Measurements from ENCODE around the gene KDELR3. TPM values are rescaled to one million over a fixed set of nuclear protein-coding genes. Genes with fewer than 3 reads are reported as not detected.
"Not testable (repeated sequence)": the region's sequence is repeated elsewhere in the genome, so short reads cannot be mapped to it uniquely, and the experiment has no call there.

The KDELR3 gene
- total RNA-seq, 3 donors from 2014 or later, result 8.9 to 18.0 (median 14.9) TPM

DNA sequence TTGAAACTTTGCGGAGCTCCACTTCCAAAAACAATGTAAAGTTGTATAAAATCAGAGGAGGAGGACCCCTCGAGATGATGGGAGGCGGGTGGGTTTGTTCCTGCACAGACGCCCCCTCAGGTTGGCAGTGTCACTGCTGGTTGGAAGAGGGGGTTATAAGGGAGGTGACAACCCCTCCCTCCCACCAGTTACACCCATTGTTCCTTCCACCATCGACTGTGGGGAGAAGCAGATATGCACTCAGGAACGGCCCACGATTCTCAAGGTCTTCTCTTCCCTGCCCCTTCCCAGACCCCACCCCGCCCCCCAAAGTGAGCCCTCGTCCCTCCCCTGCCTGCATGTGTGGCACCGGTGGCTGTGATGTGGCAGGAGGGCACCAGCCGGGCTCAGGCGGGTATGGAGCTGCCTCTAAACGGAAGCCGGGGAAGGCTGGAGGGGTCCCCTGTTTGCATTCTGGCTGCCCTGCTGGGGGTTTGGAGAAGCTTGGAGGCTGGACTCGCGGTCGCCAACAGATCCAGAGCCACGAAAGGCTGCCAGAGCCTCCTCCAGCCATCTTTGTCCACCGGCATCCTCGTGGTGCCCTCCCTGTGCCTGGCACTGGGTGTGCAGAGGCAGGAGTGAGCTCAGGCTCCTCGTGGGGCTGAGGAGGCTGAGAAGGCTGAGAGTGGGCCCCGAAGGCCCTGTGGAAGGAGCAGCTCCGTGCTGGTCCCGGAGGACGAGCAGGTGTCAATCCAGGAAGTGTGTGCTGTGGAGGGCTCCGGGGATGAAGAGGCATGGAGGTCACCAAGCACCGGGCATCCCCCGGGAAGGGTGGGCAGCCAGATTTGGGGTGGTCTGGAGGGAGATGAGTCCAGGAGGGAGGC lies 778 bp downstream of the KDELR3 start:
- TF ChIP-seq, protein P1, sequence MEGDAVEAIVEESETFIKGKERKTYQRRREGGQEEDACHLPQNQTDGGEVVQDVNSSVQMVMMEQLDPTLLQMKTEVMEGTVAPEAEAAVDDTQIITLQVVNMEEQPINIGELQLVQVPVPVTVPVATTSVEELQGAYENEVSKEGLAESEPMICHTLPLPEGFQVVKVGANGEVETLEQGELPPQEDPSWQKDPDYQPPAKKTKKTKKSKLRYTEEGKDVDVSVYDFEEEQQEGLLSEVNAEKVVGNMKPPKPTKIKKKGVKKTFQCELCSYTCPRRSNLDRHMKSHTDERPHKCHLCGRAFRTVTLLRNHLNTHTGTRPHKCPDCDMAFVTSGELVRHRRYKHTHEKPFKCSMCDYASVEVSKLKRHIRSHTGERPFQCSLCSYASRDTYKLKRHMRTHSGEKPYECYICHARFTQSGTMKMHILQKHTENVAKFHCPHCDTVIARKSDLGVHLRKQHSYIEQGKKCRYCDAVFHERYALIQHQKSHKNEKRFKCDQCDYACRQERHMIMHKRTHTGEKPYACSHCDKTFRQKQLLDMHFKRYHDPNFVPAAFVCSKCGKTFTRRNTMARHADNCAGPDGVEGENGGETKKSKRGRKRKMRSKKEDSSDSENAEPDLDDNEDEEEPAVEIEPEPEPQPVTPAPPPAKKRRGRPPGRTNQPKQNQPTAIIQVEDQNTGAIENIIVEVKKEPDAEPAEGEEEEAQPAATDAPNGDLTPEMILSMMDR (IDR thresholded peaks at IDR 0.05), result peak in 1 of 3 donors; percentile 18
- no peak for TF ChIP-seq POLR2AphosphoS5 (IDR thresholded peaks at IDR 0.05)
- intact Hi-C loops (cut with DNase I; ENCODE audit: low total_unique reads), result no loop called here
- peak overlapping the region; percentile 55 to 56 for H3K27ac ChIP-seq

DNA sequence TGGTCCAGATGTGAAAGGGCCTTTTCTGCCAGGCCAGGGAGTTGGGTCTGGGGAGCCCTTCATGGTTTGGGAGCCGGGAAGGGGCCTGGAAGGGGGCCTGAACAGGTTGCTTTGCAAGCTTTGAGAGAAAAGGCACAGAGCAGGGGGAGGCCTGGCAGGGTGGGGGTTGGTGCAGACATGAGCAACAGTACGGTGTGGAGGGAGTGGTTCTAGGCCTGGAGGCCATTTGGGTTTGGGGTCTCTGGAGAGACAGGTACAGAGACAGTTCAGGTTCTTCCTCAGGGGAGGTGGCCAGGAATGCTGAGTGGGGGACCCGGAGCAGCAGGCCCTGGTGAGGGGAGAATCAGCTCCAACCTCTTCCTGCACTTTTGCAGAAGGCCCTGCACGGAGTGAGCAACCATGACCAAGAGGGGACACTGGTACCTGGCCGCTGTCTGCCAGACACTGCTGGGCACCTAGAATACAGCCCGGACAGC lies 1.4 kb downstream of the KDELR3 start:
- H3K27ac ChIP-seq, result no peak overlapping the region
- H3K36me3 ChIP-seq, result no peaks in the 10 kb centered on the region
- TF ChIP-seq, protein P1 (IDR thresholded peaks at IDR 0.05), result no peak
- no peak for TF ChIP-seq POLR2A (IDR thresholded peaks at IDR 0.05)
- TF ChIP-seq POLR2AphosphoS5 (IDR thresholded peaks at IDR 0.05), result no peak
- peak overlapping the region in 1 of 3 donors; percentile 93 for H3K4me3 ChIP-seq
- no peaks in the 10 kb centered on the region for H3K27me3 ChIP-seq
- H3K4me1 ChIP-seq, result no peaks in the 10 kb centered on the region
- DNase-seq (ENCODE audit: low spot score in 2 of 2), result no peak
- intact Hi-C loops (cut with DNase I; ENCODE audit: low total_unique reads), result no loop called here
- no peaks in the 10 kb centered on the region for H3K9me3 ChIP-seq

More for the DNA sequence above, 778 bp downstream of the KDELR3 start:
- H3K4me3 ChIP-seq, result peak overlapping the region; percentile 58 to 93 (median 59)
- DNase-seq (ENCODE audit: low spot score in 2 of 2), result no peak
- H3K4me1 ChIP-seq, result no peaks in the 10 kb centered on the region
- no peaks in the 10 kb centered on the region for H3K9me3 ChIP-seq
- H3K36me3 ChIP-seq, result no peaks in the 10 kb centered on the region
- no peaks in the 10 kb centered on the region for H3K27me3 ChIP-seq

DNA sequence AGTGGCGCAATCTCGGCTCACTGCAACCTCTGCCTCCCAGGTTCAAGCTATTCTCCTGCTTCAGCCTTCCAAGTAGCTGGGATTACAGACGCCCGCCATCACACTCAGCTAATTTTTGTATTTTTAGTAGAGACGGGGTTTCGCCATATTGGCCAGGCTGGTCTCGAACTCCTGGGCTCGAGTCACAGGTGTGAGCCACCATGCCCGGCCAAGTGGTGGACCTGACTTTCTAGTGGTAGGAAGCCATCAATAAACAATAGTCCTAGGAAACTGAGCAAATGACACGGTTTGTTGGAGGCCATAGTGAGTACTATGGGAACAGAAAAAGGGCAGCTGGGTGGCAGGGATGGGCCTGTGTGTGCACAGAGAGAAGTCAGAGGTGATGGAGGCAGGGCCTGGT lies 2.3 kb downstream of the KDELR3 start:
- not testable (repeated sequence) for H3K9me3 ChIP-seq; H3K36me3 ChIP-seq; DNase-seq (ENCODE audit: low spot score in 2 of 2); H3K27me3 ChIP-seq; H3K27ac ChIP-seq; H3K4me1 ChIP-seq; H3K4me3 ChIP-seq
- intact Hi-C loops (cut with DNase I; ENCODE audit: low total_unique reads), result loop anchor here (1.0 kb wide), 1 partner anchor 27 kb away; no protein-coding TSS in a partner anchor

GRCh38 chr22:38471237-38471636 lies 3.3 kb downstream of the KDELR3 start:
- H3K27ac ChIP-seq, result no peak overlapping the region
- no peaks in the 10 kb centered on the region for H3K27me3 ChIP-seq
- DNase-seq (ENCODE audit: low spot score in 2 of 2), result no peak
- intact Hi-C loops (cut with DNase I; ENCODE audit: low total_unique reads), result no loop called here
- H3K4me1 ChIP-seq, result no peaks in the 10 kb centered on the region
- no peaks in the 10 kb centered on the region for H3K9me3 ChIP-seq
- TF ChIP-seq POLR2AphosphoS5 (IDR thresholded peaks at IDR 0.05) (no peak), POLR2A (IDR thresholded peaks at IDR 0.05) (no peak)
- TF ChIP-seq, protein P1 (IDR thresholded peaks at IDR 0.05), result no peak
- no peaks in the 10 kb centered on the region for H3K36me3 ChIP-seq
- H3K4me3 ChIP-seq, result no peak overlapping the region

GRCh38 chr22:38474003-38474607 lies 6.2 kb downstream of the KDELR3 start:
- no peak for TF ChIP-seq POLR2AphosphoS5 (IDR thresholded peaks at IDR 0.05)
- TF ChIP-seq, protein P1 (IDR thresholded peaks at IDR 0.05), result no peak
- no peak for TF ChIP-seq POLR2A (IDR thresholded peaks at IDR 0.05)
- H3K27ac ChIP-seq, result no peak overlapping the region
- H3K36me3 ChIP-seq, result no peaks in the 10 kb centered on the region
- intact Hi-C loops (cut with DNase I; ENCODE audit: low total_unique reads), result no loop called here
- H3K27me3 ChIP-seq, result no peaks in the 10 kb centered on the region
- no peak overlapping the region for H3K4me3 ChIP-seq
- no peak for DNase-seq (ENCODE audit: low spot score in 2 of 2)
- H3K4me1 ChIP-seq, result no peaks in the 10 kb centered on the region
- H3K9me3 ChIP-seq, result no peaks in the 10 kb centered on the region

All from breast epithelium (tissue), 4 donors.